Measurements from ENCODE around the gene LRFN5.
"Not testable (repeated sequence)": the region's sequence is repeated elsewhere in the genome, so short reads cannot be mapped to it uniquely, and the experiment has no call there.

The LRFN5 gene

GRCh38 chr14:41606532-41607303, at the start of gene LRFN5:
Gene LRFN5 (plus strand): TSS chr14:41606876.
- no peak within 1 kb of the TSS for H3K4me3 ChIP-seq (ENCODE audit: low read depth, low read length)
- no peak for TF ChIP-seq CTCF (IDR thresholded peaks at IDR 0.05; ENCODE audit: borderline replicate concordance, insufficient read depth, low read depth, low read length)

- TF ChIP-seq CTCF (IDR thresholded peaks at IDR 0.05; ENCODE audit: borderline replicate concordance, insufficient read depth, low read depth, low read length): no peak
Measured at GRCh38 chr14:41558490-41558889, 48.2 kb upstream of the LRFN5 start.

GRCh38 chr14:41566864-41567263, 39.8 kb upstream of the LRFN5 start:
- not testable (repeated sequence) for H3K4me3 ChIP-seq (ENCODE audit: low read depth, low read length)

More at GRCh38 chr14:41558490-41558889, 48.2 kb upstream of the LRFN5 start:
- no peak overlapping the region for H3K4me3 ChIP-seq (ENCODE audit: low read depth, low read length)

GRCh38 chr14:41568979-41569378, 37.7 kb upstream of the LRFN5 start:
- H3K4me3 ChIP-seq (ENCODE audit: low read depth, low read length): no peak overlapping the region
- no peak for TF ChIP-seq CTCF (IDR thresholded peaks at IDR 0.05; ENCODE audit: borderline replicate concordance, insufficient read depth, low read depth, low read length)

GRCh38 chr14:41570415-41571155, 36.1 kb upstream of the LRFN5 start:
- H3K4me3 ChIP-seq (ENCODE audit: low read depth, low read length): no peak overlapping the region
- TF ChIP-seq CTCF (IDR thresholded peaks at IDR 0.05; ENCODE audit: borderline replicate concordance, insufficient read depth, low read depth, low read length): no peak

- TF ChIP-seq CTCF (IDR thresholded peaks at IDR 0.05; ENCODE audit: borderline replicate concordance, insufficient read depth, low read depth, low read length): no peak
- no peak overlapping the region for H3K4me3 ChIP-seq (ENCODE audit: low read depth, low read length)
Measured at GRCh38 chr14:41586237-41586636, 20.4 kb upstream of the LRFN5 start.

- TF ChIP-seq CTCF (IDR thresholded peaks at IDR 0.05; ENCODE audit: borderline replicate concordance, insufficient read depth, low read depth, low read length): no peak
- H3K4me3 ChIP-seq (ENCODE audit: low read depth, low read length): no peak overlapping the region
Measured at GRCh38 chr14:41597647-41598046, 9.0 kb upstream of the LRFN5 start.

- not testable (repeated sequence) for H3K4me3 ChIP-seq (ENCODE audit: low read depth, low read length)
Measured at GRCh38 chr14:41599805-41600385, 6.8 kb upstream of the LRFN5 start.

Data from GM12875 (cell line).